GM18526 (cell line): ENCODE results near the gene SMARCD1.
A peak's percentile ranks its signal among the peaks of the same experiment; 100 is the strongest.

Source experiments
- POLR2A ChIP-seq: IDR thresholded peaks from 3 replicates; pipeline ENCODE4 v1.6.1; 2011; ENCODE audit not compliant: insufficient read length; ENCODE audit errors: extremely low read depth

SMARCD1 gene

DNA sequence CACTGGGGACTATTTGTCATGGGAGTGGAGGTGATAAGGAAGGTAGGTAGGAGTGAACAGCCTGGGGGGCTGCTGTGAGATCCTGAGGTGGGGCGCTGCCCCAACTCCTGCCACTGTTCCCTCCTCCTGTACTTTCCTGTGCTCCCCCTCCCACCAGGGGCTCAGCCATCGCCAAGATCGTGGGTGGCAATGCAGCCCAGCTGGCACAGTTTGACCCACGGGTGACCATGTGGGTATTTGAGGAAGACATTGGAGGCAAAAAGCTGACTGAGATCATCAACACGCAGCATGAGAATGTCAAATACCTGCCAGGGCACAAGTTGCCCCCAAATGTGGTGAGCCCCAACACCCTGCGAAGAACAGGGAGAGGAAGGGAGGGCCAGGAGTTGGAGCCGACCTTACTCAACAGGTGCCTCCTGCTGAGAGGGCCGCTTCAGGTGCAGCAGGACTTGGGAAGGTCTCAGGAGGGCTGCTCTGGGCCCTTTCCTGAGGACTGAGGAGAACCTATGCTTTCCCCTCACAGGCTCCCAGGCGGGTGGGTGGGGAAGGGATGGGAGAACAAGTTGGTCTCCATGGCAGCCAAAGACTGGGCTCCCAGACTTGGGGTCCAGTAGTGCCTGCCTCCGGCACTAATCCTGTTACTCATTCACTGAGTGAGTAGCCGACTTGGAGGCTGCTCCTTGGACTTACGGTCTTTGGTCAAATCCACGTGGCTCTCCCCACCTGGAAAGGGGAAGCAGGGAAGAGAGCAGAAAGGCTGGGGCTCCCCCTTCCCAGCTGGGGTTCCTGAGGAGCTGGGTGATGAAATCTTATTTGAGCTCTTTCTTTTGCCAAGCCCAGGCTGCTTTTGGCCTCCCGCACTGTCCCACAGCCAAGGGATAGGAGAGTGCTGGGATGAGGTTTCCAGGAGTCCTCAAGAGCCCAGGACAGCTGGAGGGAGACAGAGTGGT is 19.6 kb downstream of the SMARCD1 start:
- TF ChIP-seq POLR2A = no peak

DNA sequence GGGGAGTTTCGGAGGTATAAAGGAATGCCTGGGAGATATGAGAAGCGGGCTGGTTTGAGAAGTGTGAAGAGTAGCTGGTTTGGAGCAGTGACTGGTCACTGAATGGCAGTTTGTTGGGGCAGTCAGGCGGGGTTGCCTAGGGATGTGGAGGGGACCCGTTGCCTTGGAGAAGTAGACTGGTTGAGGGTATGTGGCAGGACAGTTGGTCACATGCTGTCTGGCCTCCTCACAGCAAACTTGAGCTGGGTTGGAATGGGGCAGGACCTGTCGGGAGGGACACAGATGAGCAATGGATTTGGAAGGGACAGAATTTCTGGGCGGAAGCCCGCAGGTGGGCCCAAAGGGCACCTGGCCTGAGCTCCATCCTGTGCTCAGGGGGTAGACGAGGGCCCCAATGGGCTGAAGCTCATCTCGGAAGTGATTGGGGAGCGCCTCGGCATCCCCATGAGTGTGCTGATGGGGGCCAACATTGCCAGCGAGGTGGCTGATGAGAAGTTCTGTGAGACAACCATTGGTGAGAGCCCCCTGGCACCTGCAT is 20.8 kb downstream of the SMARCD1 start:
- no peak for TF ChIP-seq POLR2A

DNA sequence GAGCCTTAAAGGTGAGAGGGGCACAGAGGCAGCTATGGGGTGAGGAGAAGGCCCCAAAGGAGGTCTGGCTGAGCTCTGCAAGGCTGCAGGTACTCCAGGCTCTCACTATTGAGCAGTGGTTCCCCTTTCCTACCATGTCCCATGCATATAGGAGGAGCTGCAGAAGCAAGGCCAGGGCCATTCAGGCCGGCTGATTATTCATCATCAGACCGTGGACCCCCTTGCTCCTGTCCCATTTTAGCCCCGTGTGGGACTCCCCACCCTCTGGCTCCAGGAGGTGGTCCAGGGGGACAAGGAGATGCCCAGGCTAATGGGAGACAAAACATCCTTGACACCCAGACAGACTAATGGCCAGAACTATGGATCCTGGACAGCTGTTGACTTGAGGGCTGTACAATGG is 21.8 kb downstream of the SMARCD1 start:
- TF ChIP-seq POLR2A = no peak

DNA sequence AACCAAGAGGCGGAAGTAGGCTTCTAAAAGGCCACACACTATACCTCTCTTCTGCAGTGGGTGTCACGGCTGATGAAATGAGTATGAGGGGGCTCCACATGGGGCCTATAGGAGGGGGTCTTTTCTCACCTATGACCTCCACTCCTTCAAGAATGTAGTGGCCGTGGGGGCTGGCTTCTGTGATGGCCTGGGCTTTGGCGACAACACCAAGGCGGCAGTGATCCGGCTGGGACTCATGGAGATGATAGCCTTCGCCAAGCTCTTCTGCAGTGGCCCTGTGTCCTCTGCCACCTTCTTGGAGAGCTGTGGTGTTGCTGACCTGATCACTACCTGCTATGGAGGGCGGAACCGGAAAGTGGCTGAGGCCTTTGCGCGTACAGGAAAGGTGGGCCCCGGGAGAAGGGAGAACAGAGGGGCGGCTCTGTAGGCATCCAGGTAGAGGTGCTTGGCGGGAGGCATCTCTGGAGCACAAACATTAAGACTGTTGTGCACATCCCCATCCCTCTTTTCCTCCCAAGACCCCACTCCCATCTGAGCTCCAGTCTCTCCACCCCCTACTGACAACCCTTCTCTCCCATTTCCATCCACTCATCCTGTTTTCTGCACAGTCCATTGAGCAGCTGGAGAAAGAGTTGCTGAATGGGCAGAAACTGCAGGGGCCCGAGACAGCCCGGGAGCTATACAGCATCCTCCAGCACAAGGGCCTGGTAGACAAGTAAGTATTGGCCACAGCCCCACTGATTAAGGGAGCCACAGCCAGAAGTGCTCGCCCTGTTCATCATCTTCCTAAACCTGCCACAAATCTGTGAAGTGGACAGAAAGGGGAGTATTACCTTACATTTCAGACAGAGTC is 22.5 kb downstream of the SMARCD1 start:
- no peak for TF ChIP-seq POLR2A

DNA sequence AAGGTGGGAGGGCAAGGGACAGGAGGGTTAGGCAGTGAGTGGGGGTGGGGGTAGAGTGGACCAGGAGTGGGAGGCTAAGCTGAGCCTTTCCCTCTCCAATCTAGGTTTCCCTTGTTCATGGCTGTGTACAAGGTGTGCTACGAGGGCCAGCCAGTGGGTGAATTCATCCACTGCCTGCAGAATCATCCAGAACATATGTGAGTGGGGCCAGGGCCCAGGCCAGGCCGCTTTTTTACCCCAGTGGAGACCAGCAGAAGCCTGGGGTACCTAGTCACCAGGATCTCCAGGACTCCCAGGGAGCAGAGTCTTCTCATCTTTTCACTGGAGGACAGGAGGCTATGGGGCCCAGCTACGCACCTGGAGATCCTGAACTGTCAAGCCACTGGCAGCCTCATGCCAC is 24.2 kb downstream of the SMARCD1 start:
- no peak for TF ChIP-seq POLR2A

DNA sequence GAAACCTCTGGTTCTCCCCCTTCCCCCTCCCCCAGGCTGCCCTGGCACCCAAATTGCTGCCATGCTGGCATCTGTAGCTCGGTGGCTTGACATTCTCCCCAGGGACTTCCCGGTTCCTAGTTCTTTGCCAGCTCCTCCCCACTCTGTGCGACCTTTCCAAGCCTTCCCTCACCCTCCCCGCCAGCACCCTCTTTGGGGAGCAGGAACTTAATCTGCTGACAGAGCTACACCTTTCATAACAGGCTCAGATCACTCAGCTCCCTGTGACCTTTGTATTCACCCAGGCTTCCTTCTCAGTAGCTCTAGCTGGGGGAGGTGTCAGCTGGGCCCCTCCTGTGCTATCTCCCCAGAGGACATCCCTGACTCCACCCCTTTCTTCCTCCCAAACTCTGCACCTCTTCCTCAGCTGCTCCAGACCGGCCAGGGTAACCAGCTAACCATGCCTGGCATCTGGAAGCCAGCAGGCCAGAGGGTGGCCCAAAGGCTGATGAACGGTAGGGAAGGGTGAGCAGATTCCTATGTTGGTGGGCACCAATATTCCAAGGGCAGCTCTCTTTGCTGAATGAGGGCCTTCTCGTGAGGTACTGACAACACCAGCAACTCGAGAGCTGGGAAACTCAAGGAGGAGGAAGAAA is 25.1 kb downstream of the SMARCD1 start:
- TF ChIP-seq POLR2A = no peak

DNA sequence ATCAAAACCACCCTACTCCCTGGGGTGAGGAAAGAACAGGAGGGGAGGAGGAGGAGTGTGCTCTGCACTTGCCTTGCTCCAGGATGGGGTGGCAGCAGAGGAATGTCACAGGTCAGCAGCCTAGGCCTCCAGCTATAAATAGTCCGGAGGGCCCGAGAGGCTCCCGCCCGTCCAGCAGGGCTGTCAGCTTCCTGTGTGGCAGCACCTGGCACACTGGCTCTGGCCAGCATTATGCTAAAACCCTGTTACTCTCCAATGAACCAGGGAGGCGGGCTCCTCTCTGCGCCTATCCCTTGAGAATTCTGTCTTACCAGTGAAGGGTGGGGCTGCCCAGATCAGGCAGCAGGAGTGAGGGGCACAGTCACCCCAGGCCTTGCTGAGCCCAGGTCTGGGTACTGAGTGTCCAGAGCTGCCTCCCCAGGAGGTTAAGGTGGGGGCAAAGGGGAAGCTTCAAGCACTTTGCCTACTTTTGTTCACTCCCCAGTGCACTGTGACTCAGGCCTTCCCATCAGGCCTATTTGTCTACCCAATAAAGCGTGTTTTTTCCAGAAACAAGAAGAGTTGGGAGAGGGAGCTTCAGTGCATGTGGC is 25.7 kb downstream of the SMARCD1 start:
- peak; percentile 63 for TF ChIP-seq POLR2A

DNA sequence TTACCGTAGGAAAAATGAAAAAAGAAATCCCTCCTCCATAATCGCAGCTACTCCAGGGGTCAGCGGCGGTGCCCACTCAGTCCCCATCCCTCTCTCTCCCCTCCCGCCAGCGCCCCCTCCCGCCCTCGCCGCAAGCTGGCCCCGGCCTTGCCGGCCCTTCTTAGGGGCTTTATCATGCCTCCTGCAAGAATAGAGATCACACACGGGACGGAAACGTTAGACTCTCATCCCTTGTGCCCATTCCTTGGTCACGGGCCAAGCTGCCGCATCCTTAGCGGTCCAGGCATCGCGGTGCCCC is 26.2 kb downstream of the SMARCD1 start:
- no peak for TF ChIP-seq POLR2A

DNA sequence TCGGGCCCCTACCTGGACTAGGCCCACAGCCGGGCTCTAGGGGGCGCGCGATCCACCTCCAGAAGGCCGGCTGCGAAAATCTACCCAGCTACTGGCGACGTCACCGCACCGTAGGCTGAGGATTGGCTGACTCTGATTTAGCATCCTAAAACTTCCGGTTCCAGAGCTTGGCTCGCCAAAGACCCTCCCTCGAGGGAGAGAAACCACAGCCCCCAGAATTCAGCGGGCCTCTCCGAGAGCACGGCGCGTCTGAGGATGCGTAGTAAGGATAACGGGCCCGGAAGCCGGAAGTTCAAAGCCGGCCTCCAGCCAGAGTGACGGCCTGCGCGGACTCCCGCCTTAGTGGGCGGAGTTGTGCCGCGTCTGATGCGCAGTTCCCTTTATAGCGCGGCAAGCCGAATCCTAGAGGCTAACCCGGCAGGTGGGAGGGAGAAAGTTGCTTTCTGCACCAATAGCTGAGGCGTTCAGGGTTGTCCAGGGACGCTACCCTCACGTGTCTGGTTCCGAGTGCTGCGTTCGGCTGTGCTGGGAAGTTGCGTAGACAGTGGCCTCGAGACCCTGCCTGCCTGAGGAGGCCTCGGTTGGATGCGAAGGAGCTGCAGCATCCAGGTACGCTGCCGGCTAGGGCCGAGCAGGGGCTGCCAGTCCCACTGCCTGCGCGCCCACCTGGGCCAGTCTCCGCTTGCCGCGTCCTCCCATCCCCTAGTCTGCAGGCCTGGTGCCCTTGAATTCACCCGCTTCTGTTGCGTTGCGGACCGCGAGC is 26.7 kb downstream of the SMARCD1 start, which contains the start of gene COX14:
Gene COX14 (plus strand): TSS at position 544 of the 763 bp plus-strand sequence. CDS start 7,808 bp downstream, outside the sequence.
- peak; percentile 96 for TF ChIP-seq POLR2A

DNA sequence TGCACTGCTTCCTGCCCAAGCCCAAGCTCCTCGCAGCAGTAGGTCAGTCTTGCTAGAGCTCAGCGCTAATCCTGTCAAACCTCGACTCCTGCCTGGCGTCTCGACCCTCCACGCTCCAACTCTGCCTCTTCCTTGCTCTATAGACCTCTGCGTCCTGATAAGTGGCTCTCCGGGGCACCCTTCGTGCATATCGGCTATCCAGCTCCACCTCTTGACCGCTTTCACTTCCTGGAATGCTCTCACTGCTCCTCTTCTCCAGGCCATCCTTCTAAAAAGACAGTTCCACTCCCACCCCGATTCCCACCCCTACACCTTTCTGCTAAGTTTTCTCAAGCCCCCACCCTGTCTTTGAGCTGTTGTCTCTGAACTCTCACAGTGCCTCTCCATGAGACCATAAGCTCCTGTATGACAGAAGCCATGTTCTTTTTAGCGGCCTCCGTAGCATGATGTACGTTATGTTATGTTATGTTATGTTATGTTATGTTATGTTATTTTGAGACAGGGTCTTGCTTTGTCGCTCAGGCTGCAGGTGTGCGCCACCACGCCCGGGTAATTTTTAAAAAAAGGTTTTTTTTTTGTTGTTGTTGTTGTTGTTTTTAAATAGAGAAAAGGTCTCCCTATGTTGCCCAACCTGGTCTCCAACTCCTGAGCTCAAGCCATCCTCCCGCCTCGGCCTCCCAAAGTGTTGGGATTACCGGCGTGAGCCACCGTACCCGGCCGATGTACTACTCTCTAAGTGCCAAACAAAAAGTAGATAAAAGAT is 27.5 kb downstream of the SMARCD1 start:
- no peak for TF ChIP-seq POLR2A

DNA sequence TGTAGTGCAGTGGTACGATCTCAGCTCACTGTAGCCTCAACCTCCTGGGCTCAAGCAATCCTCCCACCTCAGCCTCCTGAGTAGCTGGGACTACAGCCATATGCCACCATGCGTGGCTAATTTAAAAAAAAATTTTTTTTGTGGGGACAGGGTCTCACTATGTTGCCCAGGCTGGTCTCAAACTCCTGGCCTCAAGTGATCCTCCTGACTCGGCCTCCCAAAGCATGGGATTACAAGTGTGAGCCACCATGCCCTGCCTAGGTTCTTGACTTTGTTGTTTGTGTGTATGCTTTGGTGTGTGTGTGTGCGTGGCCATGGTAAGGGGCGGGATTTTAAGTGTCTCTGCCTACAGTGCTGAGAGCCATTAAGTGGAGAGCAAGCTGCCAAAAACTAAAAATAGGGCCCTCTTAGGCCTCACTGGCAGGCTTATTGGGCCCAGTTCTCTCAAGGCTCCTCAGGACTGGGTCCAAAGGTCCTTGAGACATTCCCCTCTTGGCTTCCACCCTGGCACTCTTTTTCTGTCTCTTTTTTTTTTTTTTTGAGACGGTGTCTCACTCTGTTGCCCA is 32.0 kb downstream of the SMARCD1 start:
- TF ChIP-seq POLR2A = no peak

DNA sequence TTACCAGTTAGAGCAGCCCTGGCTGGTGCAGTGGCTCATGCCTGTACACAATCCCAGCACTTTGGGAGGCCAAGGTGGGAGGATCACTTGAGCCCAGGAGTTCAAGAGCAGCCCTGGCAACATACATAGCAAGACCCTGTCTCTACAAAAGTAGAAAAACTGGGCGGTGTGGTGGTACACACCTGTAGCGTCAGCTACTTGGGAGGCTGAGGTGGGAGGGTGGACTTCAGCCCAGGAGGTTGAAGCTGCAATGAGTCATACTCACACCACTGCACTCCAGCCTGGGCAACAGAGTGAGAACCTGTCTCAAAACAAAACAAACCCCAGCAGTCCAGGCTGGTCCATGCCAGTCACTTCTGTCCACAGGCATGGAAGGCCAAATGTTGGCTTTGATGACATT is 34.2 kb downstream of the SMARCD1 start:
- no peak for TF ChIP-seq POLR2A

DNA sequence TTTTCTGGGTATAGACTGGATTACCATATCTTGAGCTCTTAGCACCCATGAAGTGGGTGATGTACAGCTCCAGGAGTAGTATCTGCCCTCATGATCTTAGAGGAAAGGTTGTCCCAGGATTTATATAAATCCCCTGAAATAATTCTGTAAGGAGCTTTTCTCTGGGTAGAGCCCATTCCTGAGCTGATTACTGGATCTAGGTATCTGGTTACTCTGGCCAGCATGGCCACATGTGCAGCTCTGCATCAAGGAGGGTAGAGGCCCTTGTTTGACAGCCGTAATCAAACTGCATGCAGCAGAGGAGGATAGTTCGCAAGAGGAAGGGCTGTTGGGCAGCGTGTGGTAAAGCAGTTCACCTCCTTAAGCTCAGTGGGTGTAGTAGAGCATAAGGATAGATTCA is 35.4 kb downstream of the SMARCD1 start:
- TF ChIP-seq POLR2A = no peak
